HEK293 (cell line): ENCODE results near the gene ADRA2B.

Experiments
- CTCF ChIA-PET: fragments of 350-600 bp; formaldehyde crosslinking; extraction: SDS; loops from one replicate; lab custom pipeline; 2021; ENCODE audit warnings: antibody characterized with exemption; lab: Yijun Ruan, JAX
- POLR2A ChIA-PET: fragments of 300-600 bp; formaldehyde crosslinking; extraction: SDS; loops from one replicate; lab custom pipeline; 2020; ENCODE audit warnings: antibody characterized with exemption, inconsistent platforms; lab: Yijun Ruan, JAX
- H3K27ac ChIP-seq: fragments of 200-500 bp; sonication (Bioruptor generic); 2 replicates; pipeline ENCODE4 v1.5.1; 2014; ENCODE audit warnings: low read depth, low read length, control low read depth, inconsistent platforms; ENCODE audit errors: extremely low read depth
- H3K36me3 ChIP-seq, 2 experiments: fragments of 200-500 bp in 1 of 2; sonication (Bioruptor generic) in 1 of 2; 1 replicate in 1 of 2; 2 replicates in 1 of 2; pipeline ENCODE4 v1.5.1; 2014 to 2017; ENCODE audit warnings: inconsistent platforms in 2 of 2, low read length in 2 of 2; ENCODE audit not compliant: control insufficient read depth in 2 of 2, insufficient read depth in 1 of 2
- H3K4me1 ChIP-seq: fragments of 200-500 bp; sonication (Bioruptor generic); 2 replicates; pipeline ENCODE4 v1.5.1; 2014; ENCODE audit warnings: mild to moderate bottlenecking, low read length, inconsistent platforms; ENCODE audit not compliant: control insufficient read depth, insufficient read depth
- H3K4me3 ChIP-seq: 2 replicates; pipeline ENCODE4 v1.5.1; 2011; ENCODE audit warnings: low read depth, mild to moderate bottlenecking, control low read depth, low read length, moderate library complexity
- H3K9me3 ChIP-seq: fragments of 200-500 bp; sonication (Bioruptor generic); 2 replicates; pipeline ENCODE4 v1.5.1; 2014; ENCODE audit warnings: low read depth, low read length, inconsistent platforms; ENCODE audit not compliant: control insufficient read depth, insufficient read depth
- EGR2 ChIP-seq: fragments of 450-650 bp; formaldehyde crosslinking; IDR thresholded peaks from 2 replicates; pipeline ENCODE4 v1.5.1; 2016; ENCODE audit warnings: low read depth, missing biosample characterization, missing genetic modification characterization
- GFI1B ChIP-seq: fragments of 450-650 bp; formaldehyde crosslinking; IDR thresholded peaks from 2 replicates; pipeline ENCODE4 v1.5.1; 2016; ENCODE audit warnings: missing biosample characterization, missing genetic modification characterization
- KLF7 ChIP-seq: fragments of 450-650 bp; formaldehyde crosslinking; IDR thresholded peaks from 2 replicates; pipeline ENCODE4 v1.5.1; 2016; ENCODE audit warnings: missing biosample characterization, missing genetic modification characterization, borderline replicate concordance
- REST ChIP-seq: fragments of 450-650 bp; formaldehyde crosslinking; IDR thresholded peaks from 2 replicates; pipeline ENCODE4 v1.5.1; 2016; ENCODE audit warnings: missing biosample characterization, missing genetic modification characterization
- SETDB1 ChIP-seq: IDR thresholded peaks from one replicate; pipeline ENCODE4 v1.6.1; 2017; ENCODE audit warnings: mild to moderate bottlenecking, low read length, moderate library complexity, mixed read lengths; ENCODE audit not compliant: insufficient read length
- SP2 ChIP-seq: fragments of 450-650 bp; formaldehyde crosslinking; IDR thresholded peaks from 2 replicates; pipeline ENCODE4 v1.5.1; 2016; ENCODE audit warnings: missing biosample characterization, missing genetic modification characterization
- TRIM28 ChIP-seq: IDR thresholded peaks from 2 replicates; pipeline ENCODE4 v1.6.1; 2011; ENCODE audit warnings: low read length, control low read depth, borderline replicate concordance
- ZNF146 ChIP-seq: fragments of 450-650 bp; formaldehyde crosslinking; IDR thresholded peaks from 2 replicates; pipeline ENCODE4 v1.5.1; 2016; ENCODE audit warnings: missing biosample characterization, missing genetic modification characterization
- ZNF19 ChIP-seq: fragments of 450-650 bp; formaldehyde crosslinking; IDR thresholded peaks from 2 replicates; pipeline ENCODE4; 2016; ENCODE audit warnings: missing biosample characterization, missing genetic modification characterization, low read depth
- ZNF214 ChIP-seq: fragments of 450-650 bp; formaldehyde crosslinking; IDR thresholded peaks from 2 replicates; pipeline ENCODE4 v1.5.1; 2017; ENCODE audit warnings: missing biosample characterization, mild to moderate bottlenecking, missing genetic modification characterization, borderline replicate concordance
- ZNF23 ChIP-seq: fragments of 450-650 bp; formaldehyde crosslinking; IDR thresholded peaks from 2 replicates; pipeline ENCODE4 v1.5.1; 2016; ENCODE audit warnings: missing biosample characterization, missing genetic modification characterization, borderline replicate concordance
- ZNF302 ChIP-seq: fragments of 450-650 bp; formaldehyde crosslinking; IDR thresholded peaks from 2 replicates; pipeline ENCODE4 v1.5.1; 2016; ENCODE audit warnings: missing biosample characterization, missing genetic modification characterization, low read depth
- ZNF354C ChIP-seq: fragments of 450-650 bp; formaldehyde crosslinking; IDR thresholded peaks from 2 replicates; pipeline ENCODE4 v1.5.1; 2016; ENCODE audit warnings: missing biosample characterization, missing genetic modification characterization, low read depth, borderline replicate concordance
- ZNF426 ChIP-seq: fragments of 450-650 bp; formaldehyde crosslinking; IDR thresholded peaks from 2 replicates; pipeline ENCODE4 v1.5.1; 2017; ENCODE audit warnings: missing biosample characterization, missing genetic modification characterization, mild to moderate bottlenecking, inconsistent platforms, moderate library complexity
- ZNF521 ChIP-seq: fragments of 450-650 bp; formaldehyde crosslinking; IDR thresholded peaks from 2 replicates; pipeline ENCODE4 v1.5.1; 2017; ENCODE audit warnings: missing biosample characterization, mild to moderate bottlenecking, missing genetic modification characterization
- ZNF558 ChIP-seq: fragments of 450-650 bp; formaldehyde crosslinking; IDR thresholded peaks from 2 replicates; pipeline ENCODE4 v1.5.1; 2016; ENCODE audit warnings: missing biosample characterization, missing genetic modification characterization
- ZNF561 ChIP-seq: fragments of 450-650 bp; IDR thresholded peaks from 2 replicates; pipeline ENCODE4 v1.5.1; 2018; ENCODE audit warnings: missing biosample characterization, missing genetic modification characterization, borderline replicate concordance
- ZNF654 ChIP-seq: fragments of 450-650 bp; formaldehyde crosslinking; IDR thresholded peaks from 2 replicates; pipeline ENCODE4 v1.5.1; 2016; ENCODE audit warnings: low read depth, missing biosample characterization, missing genetic modification characterization
- ZNF660 ChIP-seq: fragments of 450-650 bp; IDR thresholded peaks from 2 replicates; pipeline ENCODE4 v1.5.1; 2018; ENCODE audit warnings: missing biosample characterization, mild to moderate bottlenecking, missing genetic modification characterization
- ZNF76 ChIP-seq: fragments of 450-650 bp; formaldehyde crosslinking; IDR thresholded peaks from 2 replicates; pipeline ENCODE4; 2016; ENCODE audit warnings: low read depth, missing biosample characterization, missing genetic modification characterization, borderline replicate concordance
- ZNF830 ChIP-seq: fragments of 450-650 bp; IDR thresholded peaks from 2 replicates; pipeline ENCODE4 v1.5.0; 2018; ENCODE audit warnings: missing biosample characterization, missing genetic modification characterization, low read depth, mild to moderate bottlenecking, moderate library complexity
- TF ChIP-seq, protein P1 (sequence below): fragments of 450-650 bp; formaldehyde crosslinking; IDR thresholded peaks from 2 replicates; pipeline ENCODE4 v1.5.1; 2016; ENCODE audit warnings: missing biosample characterization, missing genetic modification characterization

ADRA2B gene

GRCh38 chr2:96082211-96083063 is 33.9 kb downstream of the ADRA2B start:
- POLR2A ChIA-PET: no interaction called here
- Histone ChIP-seq H3K4me1 (no peaks in the 10 kb centered on the region), H3K27ac (no peak overlapping the region), H3K36me3 (no peaks in the 10 kb centered on the region), H3K9me3 (no peaks in the 10 kb centered on the region; the same call in 1 of the 2 replicates), H3K4me3 (no peak overlapping the region)
- CTCF ChIA-PET: interaction anchor here (0.6 kb wide), 1 partner anchor 410 kb away, joined by 3 read pairs; no protein-coding TSS in a partner anchor
- TF ChIP-seq ZNF146 (tag by site-specific recombination) (no peak), ZNF214 (tag by site-specific recombination) (no peak), ZNF660 (tag by site-specific recombination) (no peak)

DNA sequence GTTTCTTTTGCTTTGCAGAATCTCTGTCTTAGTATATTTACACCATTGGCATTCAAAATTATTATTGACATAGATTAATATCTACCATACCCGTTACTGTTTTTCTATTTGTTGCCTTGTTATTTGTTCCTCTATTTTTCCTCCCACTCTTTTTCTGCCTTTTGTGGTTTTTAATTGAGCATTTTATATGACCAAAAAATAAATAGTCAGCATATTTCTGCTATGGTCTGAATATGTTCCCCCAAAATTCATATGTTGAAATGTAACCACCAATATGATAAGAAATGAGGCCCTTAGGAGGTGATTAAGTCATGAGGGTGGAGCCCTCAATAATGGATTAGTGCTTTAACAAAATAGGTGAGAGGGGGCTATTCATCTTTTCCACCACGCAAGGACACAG is 35.3 kb downstream of the ADRA2B start:
- ChIA-PET CTCF (no interaction called here), POLR2A (no interaction called here)
- TF ChIP-seq ZNF302 (tag by site-specific recombination) (no peak), ZNF19 (tag by site-specific recombination) (no peak), EGR2 (tag by site-specific recombination) (no peak), ZNF660 (tag by site-specific recombination) (no peak), KLF7 (no peak), SP2 (no peak), GFI1B (tag by site-specific recombination) (no peak), ZNF23 (tag by site-specific recombination) (no peak), ZNF521 (no peak), ZNF830 (no peak), ZNF426 (no peak)
- no peaks in the 10 kb centered on the region for H3K36me3 ChIP-seq
- no peak overlapping the region for H3K27ac ChIP-seq
- H3K9me3 ChIP-seq: no peaks in the 10 kb centered on the region; the same call in 1 of the 2 replicates
- no peaks in the 10 kb centered on the region for H3K4me1 ChIP-seq
- H3K4me3 ChIP-seq: no peak overlapping the region

GRCh38 chr2:96075199-96075771 is 41.1 kb downstream of the ADRA2B start:
- Histone ChIP-seq H3K9me3 (no peaks in the 10 kb centered on the region; the same call in 1 of the 2 replicates), H3K36me3 (no peaks in the 10 kb centered on the region), H3K27ac (no peak overlapping the region), H3K4me3 (no peak overlapping the region), H3K4me1 (no peaks in the 10 kb centered on the region)
- CTCF ChIA-PET: interaction anchor here (0.6 to 2.7 kb wide), 4 partner anchors 12 to 83 kb away, joined by 3 to 13 read pairs (median 3); no protein-coding TSS in a partner anchor
- TF ChIP-seq TRIM28 (peak; percentile 87), ZNF23 (tag by site-specific recombination) (no peak), ZNF654 (tag by site-specific recombination) (no peak), ZNF558 (tag by site-specific recombination) (peak; percentile 10), SETDB1 (peak; percentile 75)
- POLR2A ChIA-PET: no interaction called here

- Histone ChIP-seq H3K4me1 (no peaks in the 10 kb centered on the region), H3K9me3 (no peaks in the 10 kb centered on the region; the same call in 1 of the 2 replicates), H3K27ac (no peak overlapping the region), H3K4me3 (no peak overlapping the region), H3K36me3 (no peaks in the 10 kb centered on the region)
- CTCF ChIA-PET: interaction anchor here (2.7 kb wide), 1 partner anchor 43 kb away, joined by 13 read pairs; no protein-coding TSS in a partner anchor
- POLR2A ChIA-PET: no interaction called here
- TF ChIP-seq ZNF561 (tag by site-specific recombination) (no peak), ZNF76 (tag by site-specific recombination) (no peak), SP2 (no peak), ZNF354C (no peak), REST (tag by site-specific recombination) (no peak)
- TF ChIP-seq, protein P1, sequence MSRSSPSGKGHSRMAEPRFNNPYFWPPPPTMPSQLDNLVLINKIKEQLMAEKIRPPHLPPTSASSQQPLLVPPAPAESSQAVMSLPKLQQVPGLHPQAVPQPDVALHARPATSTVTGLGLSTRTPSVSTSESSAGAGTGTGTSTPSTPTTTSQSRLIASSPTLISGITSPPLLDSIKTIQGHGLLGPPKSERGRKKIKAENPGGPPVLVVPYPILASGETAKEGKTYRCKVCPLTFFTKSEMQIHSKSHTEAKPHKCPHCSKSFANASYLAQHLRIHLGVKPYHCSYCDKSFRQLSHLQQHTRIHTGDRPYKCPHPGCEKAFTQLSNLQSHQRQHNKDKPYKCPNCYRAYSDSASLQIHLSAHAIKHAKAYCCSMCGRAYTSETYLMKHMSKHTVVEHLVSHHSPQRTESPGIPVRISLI (tag by site-specific recombination): no peak
Observed at GRCh38 chr2:96074156-96074555, 42.2 kb downstream of the ADRA2B start.
